K562 (cell line): ENCODE results near the gene MATK. TPM values are rescaled to one million over a fixed set of nuclear protein-coding genes. Genes with fewer than 3 reads are reported as not detected.

ENCODE experiments used
- ATAC-seq: fragments of 200-7000 bp; cut with Tn5 transposase; 3 replicates; pipeline ENCODE4 v1.9.1; 2020; ENCODE audit warnings: moderate library complexity
- BruUV-seq: library from RNA; stranded (reverse); fragments of 400-500 nt; replicated peaks from 2 replicates; lab custom pipeline; 2021; lab: Mats Ljungman, UMichigan
- CTCF ChIA-PET: fragments of 300-600 bp; formaldehyde crosslinking; extraction: SDS; loops from one replicate; lab custom pipeline; 2021; ENCODE audit warnings: low intra/inter-chr PET ratio; lab: Yijun Ruan, JAX
- POLR2A ChIA-PET: fragments of 300-600, 350-650 bp; sonication (Branson Sonifier 250); formaldehyde crosslinking; extraction: SDS; loops from one replicate; lab custom pipeline; 2021; ENCODE audit warnings: antibody characterized with exemption, inconsistent platforms; lab: Yijun Ruan, JAX
- DNase-seq, 4 experiments: peaks; one replicate each; pipeline versions ENCODE4 v3.0.0 to v3.0.0-alpha.2; 2011 to 2018; ENCODE audit warnings: low spot score in 3 of 4, mixed read lengths in 3 of 4; ENCODE audit errors: extremely low read depth in 1 of 4
- FAIRE-seq: peaks from 2 replicates; lab custom pipeline; 2011; peaks lifted over from hg19 to GRCh38; lab: Jason Lieb, UNC
- H2AFZ ChIP-seq: 2 replicates; pipeline ENCODE4 v1.6.0; 2011; ENCODE audit warnings: low read depth, low read length, control low read depth, inconsistent platforms
- H3K27ac ChIP-seq: fragments of 200-600 bp; 3 replicates; pipeline ENCODE4 v1.8.0; 2011; ENCODE audit warnings: low read depth, mild to moderate bottlenecking, control low read depth, inconsistent platforms, low read length, moderate library complexity, mixed read lengths; ENCODE audit errors: extremely low read depth
- H3K27me3 ChIP-seq, 2 experiments: fragments of 300-600 bp in 1 of 2; 2 replicates in 1 of 2; 3 replicates in 1 of 2; pipeline versions ENCODE4 v1.6.0 to v1.8.0; 2011; ENCODE audit warnings: inconsistent platforms in 2 of 2, low read length in 2 of 2, mild to moderate bottlenecking in 1 of 2, mixed read lengths in 1 of 2, moderate library complexity in 1 of 2; ENCODE audit not compliant: control insufficient read depth in 2 of 2, insufficient read depth in 2 of 2
- H3K36me3 ChIP-seq: fragments of 300-600 bp; 3 replicates; pipeline ENCODE4 v1.8.0; 2011; ENCODE audit warnings: mild to moderate bottlenecking, low read length, inconsistent platforms; ENCODE audit not compliant: control insufficient read depth, insufficient read depth
- H3K4me1 ChIP-seq, 2 experiments: fragments of 200-600 bp in 1 of 2; replicated peaks in 1 of 2; 2 replicates in 1 of 2; 3 replicates in 1 of 2; pipeline versions ENCODE4 v1.5.1 to v1.8.0; 2011; ENCODE audit warnings: inconsistent platforms in 2 of 2, low read length in 2 of 2, mild to moderate bottlenecking in 1 of 2, mixed read lengths in 1 of 2, moderate library complexity in 1 of 2; ENCODE audit not compliant: control insufficient read depth in 2 of 2, insufficient read depth in 2 of 2
- H3K4me2 ChIP-seq: 2 replicates; pipeline ENCODE4 v1.6.1; 2011; ENCODE audit warnings: low read length, control low read depth, inconsistent platforms, mixed read lengths; ENCODE audit not compliant: insufficient read depth
- H3K4me3 ChIP-seq: fragments of 200-600 bp; sonication (generic), shearing (Covaris generic); 2 replicates; pipeline ENCODE4 v1.5.1; 2016; ENCODE audit warnings: control low read depth, inconsistent platforms
- H3K79me2 ChIP-seq: fragments of 200-600 bp; 3 replicates; pipeline ENCODE4 v1.8.0; 2011; ENCODE audit warnings: low read length, inconsistent platforms; ENCODE audit not compliant: control insufficient read depth, insufficient read depth
- H3K9ac ChIP-seq, 2 experiments: 2 replicates each; pipeline versions ENCODE4 v1.6.0 to v1.6.1; 2011; ENCODE audit warnings: low read depth in 2 of 2, low read length in 2 of 2, control low read depth in 1 of 2, inconsistent platforms in 1 of 2, mild to moderate bottlenecking in 1 of 2, mixed read lengths in 1 of 2; ENCODE audit not compliant: insufficient read depth in 1 of 2
- H3K9me1 ChIP-seq: one replicate; pipeline ENCODE4 v1.6.0; 2011; ENCODE audit warnings: inconsistent platforms, mild to moderate bottlenecking, low read length, moderate library complexity; ENCODE audit not compliant: control insufficient read depth, insufficient read depth
- H3K9me3 ChIP-seq: replicated peaks from 2 replicates; pipeline ENCODE4 v1.5.1; 2011; ENCODE audit warnings: low read depth, low read length, inconsistent platforms; ENCODE audit not compliant: control insufficient read depth, insufficient read depth
- H4K20me1 ChIP-seq: replicated peaks from 2 replicates; pipeline ENCODE4 v1.6.1; 2011; ENCODE audit warnings: low read length, inconsistent platforms, mixed read lengths; ENCODE audit not compliant: control insufficient read depth, insufficient read depth
- ADNP ChIP-seq: fragments of 200-800 bp; sonication (Bioruptor generic); IDR thresholded peaks from 2 replicates; pipeline ENCODE4 v1.6.1; 2016; ENCODE audit warnings: missing genetic modification characterization, missing compliant biosample characterization
- BCOR ChIP-seq: fragments of 450-650 bp; IDR thresholded peaks from 2 replicates; pipeline ENCODE4 v1.6.1; 2016
- GTF3C2 ChIP-seq: IDR thresholded peaks from 3 replicates; pipeline ENCODE4 v1.6.1; 2011; ENCODE audit warnings: borderline replicate concordance, mild to moderate bottlenecking, moderate library complexity; ENCODE audit not compliant: insufficient read length; ENCODE audit errors: extremely low read depth
- KLF16 ChIP-seq: IDR thresholded peaks from 2 replicates; pipeline ENCODE4 v1.6.1; 2016; ENCODE audit warnings: antibody characterized with exemption
- POLR2G ChIP-seq: fragments of 200-400 bp; formaldehyde crosslinking; IDR thresholded peaks from 2 replicates; pipeline ENCODE4 v1.6.1; 2017; ENCODE audit warnings: low read depth, mild to moderate bottlenecking, antibody characterized with exemption, low read length, moderate library complexity
- RBM25 ChIP-seq: fragments of 200-400 bp; formaldehyde crosslinking; IDR thresholded peaks from 2 replicates; pipeline ENCODE4 v1.6.1; 2018; ENCODE audit warnings: low read length, low read depth, moderate library complexity; ENCODE audit not compliant: severe bottlenecking
- RCOR1 ChIP-seq, 2 experiments: IDR thresholded peaks; 2 replicates each; pipeline ENCODE4 v1.6.1; 2012; ENCODE audit warnings: low read depth in 2 of 2, low read length in 2 of 2, borderline replicate concordance in 1 of 2, improper control_type of control experiment in 1 of 2
- SMAD3 ChIP-seq: fragments of 450-650 bp; formaldehyde crosslinking; conservative IDR thresholded peaks from 2 replicates; pipeline ENCODE4 v1.4.0; 2020; ENCODE audit warnings: mild to moderate bottlenecking
- YY1 ChIP-seq, 3 experiments: IDR thresholded peaks; 2 replicates each; pipeline ENCODE4 v1.6.1; 2011; ENCODE audit warnings: low read length in 2 of 3, mild to moderate bottlenecking in 2 of 3, moderate library complexity in 2 of 3, borderline replicate concordance in 1 of 3, control low read depth in 1 of 3, low read depth in 1 of 3; ENCODE audit not compliant: insufficient read depth in 3 of 3, insufficient replicate concordance in 2 of 3, control insufficient read depth in 1 of 3, insufficient read length in 1 of 3; ENCODE audit errors: extremely low read depth in 1 of 3
- ZFP36 ChIP-seq: fragments of 150-350 bp; IDR thresholded peaks from 2 replicates; pipeline ENCODE4 v1.6.1; 2018; ENCODE audit warnings: low read length, low read depth; ENCODE audit not compliant: partially characterized antibody
- ZNF436 ChIP-seq: fragments of 250-450, 450-650 bp; sonication (Bioruptor Pico); formaldehyde crosslinking; IDR thresholded peaks from 2 replicates; pipeline ENCODE4 v1.7.0; 2020; ENCODE audit warnings: mild to moderate bottlenecking
- WGBS: fragments of 100-300 bp; shearing (Covaris generic); methylation state at CpG from one replicate; pipeline ENCODE4 v1.1.6; 2016; ENCODE audit warnings: low coverage, mixed read lengths; ENCODE audit not compliant: insufficient coverage; ENCODE audit errors: missing lambda C conversion rate; 5-methylcytosine and 5-hydroxymethylcytosine counted together
- in situ Hi-C: fragments of 300-500 bp; cut with MboI; formaldehyde crosslinking; loops from 4 replicates; pipeline ENCODE4 v1.15.0; 2018; ENCODE audit warnings: inconsistent platforms, mixed read lengths
- intact Hi-C: fragments of 100-400 bp; cut with micrococcal nuclease; formaldehyde crosslinking; loops from 2 replicates; pipeline ENCODE4 v1.14.2; 2022
- polyA plus RNA-seq, 8 experiments: library from polyadenylated mRNA; depleted of rRNA in 4 of 8; stranded (reverse) in 5 of 8; unstranded in 3 of 8; fragments of >200 nt; fragmentation: Nextera tagmentation in 2 of 8; fragmentation: Illumina TruSeq in 1 of 8; extraction: Ambion mirVana in 2 of 8; extraction: Trizol in 1 of 8; gene quantifications; 2 replicates each; pipeline versions ENCODE4 v1.2.1 to v1.2.3, GENCODE V29; 2011 to 2014; ENCODE audit warnings: inconsistent platforms in 1 of 8, missing spikeins in 1 of 8
- total RNA-seq, 7 experiments: library from RNA; depleted of rRNA in 6 of 7; stranded (reverse); fragments of >200 nt in 6 of 7; fragmentation: Illumina TruSeq in 2 of 7; extraction: Trizol in 2 of 7; gene quantifications; 2 replicates each; pipeline versions ENCODE4 v1.2.1 to v1.2.3, GENCODE V29; 2011 to 2021; ENCODE audit warnings: low replicate concordance in 1 of 7
- TF ChIP-seq, protein P1 (sequence below): sonication (generic); formaldehyde crosslinking; IDR thresholded peaks from 2 replicates; pipeline ENCODE4 v1.8.1; 2023; ENCODE audit warnings: mild to moderate bottlenecking, missing genetic modification reagents, moderate library complexity

MATK gene
- total and polyA plus RNA-seq, 9 of the 15 experiments (the other 6 are each of a cell fraction or from before 2014, with no cell fraction given): 0.08 to 41.5 (median 21.4) TPM

GRCh38 chr19:3778104-3778867, 7.9 kb downstream of the MATK start:
- DNase-seq (no peak), ATAC-seq (no peak), FAIRE-seq (no peak)
- no peak overlapping the region for H3K9ac ChIP-seq
- BruUV-seq: TSS peak; percentile 44
- H3K36me3 ChIP-seq: peaks cover 11% of the 10 kb centered on the region; the same call in 2 of the 3 replicates
- H3K27me3 ChIP-seq: no peaks in the 10 kb centered on the region
- H2AFZ ChIP-seq: no peak overlapping the region
- peaks cover 20% of the 10 kb centered on the region for H3K9me3 ChIP-seq
- no peak overlapping the region for H3K27ac ChIP-seq
- H4K20me1 ChIP-seq: no peaks in the 10 kb centered on the region
- ChIA-PET POLR2A (interaction anchor here (0.5 to 1.6 kb wide), 5 partner anchors 9 to 233 kb away, joined by 3 to 7 read pairs (median 3); no protein-coding TSS in a partner anchor), CTCF (no interaction called here)
- no peaks in the 10 kb centered on the region for H3K79me2 ChIP-seq
- intact Hi-C loops: no loop called here
- H3K4me2 ChIP-seq: no peak overlapping the region
- H3K4me3 ChIP-seq: no peak overlapping the region
- in situ Hi-C loops: no loop called here
- TF ChIP-seq RBM25 (peak; percentile 60), RCOR1 (IDR thresholded peaks at IDR 0.05; ENCODE audit: borderline replicate concordance in 1 of 2, low read depth in 2 of 2, low read length in 2 of 2) (peak in 1 of 2 experiments; percentile 18; a peak in 1 of 4 replicates), YY1 (IDR thresholded peaks at IDR 0.05; ENCODE audit: borderline replicate concordance in 1 of 3, control insufficient read depth in 1 of 3, extremely low read depth in 1 of 3, insufficient read depth in 3 of 3, insufficient read length in 1 of 3, insufficient replicate concordance in 2 of 3, low read depth in 1 of 3, low read length in 2 of 3) (no peak), SMAD3 (CRISPR knock-in tag) (no peak), ZFP36 (peak; percentile 97), KLF16 (no peak), ZNF436 (0 out of 2 replicates have a peak, but pooled peaks have one; percentile 68), ADNP (tag) (peak; percentile 34; the same call in 1 of the 2 replicates), POLR2G (peak; percentile 28; the same call in 1 of the 2 replicates), BCOR (peak; percentile 84), GTF3C2 (peak; percentile 27)
- TF ChIP-seq, protein P1, sequence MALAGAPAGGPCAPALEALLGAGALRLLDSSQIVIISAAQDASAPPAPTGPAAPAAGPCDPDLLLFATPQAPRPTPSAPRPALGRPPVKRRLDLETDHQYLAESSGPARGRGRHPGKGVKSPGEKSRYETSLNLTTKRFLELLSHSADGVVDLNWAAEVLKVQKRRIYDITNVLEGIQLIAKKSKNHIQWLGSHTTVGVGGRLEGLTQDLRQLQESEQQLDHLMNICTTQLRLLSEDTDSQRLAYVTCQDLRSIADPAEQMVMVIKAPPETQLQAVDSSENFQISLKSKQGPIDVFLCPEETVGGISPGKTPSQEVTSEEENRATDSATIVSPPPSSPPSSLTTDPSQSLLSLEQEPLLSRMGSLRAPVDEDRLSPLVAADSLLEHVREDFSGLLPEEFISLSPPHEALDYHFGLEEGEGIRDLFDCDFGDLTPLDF: no peak
- peaks cover 0 to 30% of the 10 kb centered on the region in 2 experiments; a peak in 3 of 5 replicates for H3K4me1 ChIP-seq
- no peaks in the 10 kb centered on the region for H3K9me1 ChIP-seq
- WGBS: 80% methylated on average over 32 of the region's 37 CpGs
